B cell (primary cell): ENCODE measurements around the gene DAB1. TPM values are rescaled to one million over a fixed set of nuclear protein-coding genes. Genes with fewer than 3 reads are reported as not detected.

Source experiments
- ATAC-seq: fragments of 200-7000 bp; cut with Tn5 transposase; one replicate; pipeline ENCODE4 v1.10.0; 2021; ENCODE audit warnings: low read depth, mild to moderate bottlenecking, moderate number of reproducible peaks, moderate library complexity
- CTCF ChIA-PET: fragments of 350-600 bp; sonication (Branson Sonifier 250); formaldehyde crosslinking; loops from one replicate; lab custom pipeline; 2021; ENCODE audit warnings: antibody characterized with exemption, inconsistent platforms; lab: Charles Lee
- POLR2A ChIA-PET: fragments of 350-600 bp; sonication (Branson Sonifier 250); formaldehyde crosslinking; loops from one replicate; lab custom pipeline; 2021; ENCODE audit warnings: antibody characterized with exemption; lab: Charles Lee
- DNase-seq: peaks from one replicate; pipeline ENCODE4 v3.0.0; 2013
- H2AFZ ChIP-seq: 2 replicates; pipeline ENCODE4 v1.6.1; 2012; ENCODE audit warnings: mild to moderate bottlenecking, low read depth, low read length; ENCODE audit not compliant: insufficient read depth, poor library complexity, severe bottlenecking
- H3K27ac ChIP-seq, 2 donors: 1 replicate in 1 of 2; 2 replicates in 1 of 2; pipeline ENCODE4 v1.5.1; 2012 to 2013; ENCODE audit warnings: low read length in 2 of 2, mild to moderate bottlenecking in 2 of 2, moderate library complexity in 1 of 2
- H3K27me3 ChIP-seq, 4 experiments: fragments of 200-600 bp in 1 of 4; sonication (generic) in 1 of 4; replicated peaks in 1 of 4; 1 replicate in 2 of 4; 2 replicates in 2 of 4; pipeline versions ENCODE4 v1.6.1 to v1.7.0; 2013 to 2016; ENCODE audit warnings: low read length in 3 of 4, mild to moderate bottlenecking in 2 of 4, mixed read lengths in 1 of 4, moderate library complexity in 1 of 4; ENCODE audit not compliant: insufficient read depth in 4 of 4, control insufficient read depth in 3 of 4; ENCODE audit errors: control extremely low read depth in 1 of 4
- H3K36me3 ChIP-seq, 2 experiments: replicated peaks in 1 of 2; 1 replicate in 1 of 2; 2 replicates in 1 of 2; pipeline versions ENCODE4 v1.6.1 to v1.7.1; 2013; ENCODE audit warnings: low read length in 1 of 2; ENCODE audit not compliant: insufficient read depth in 2 of 2, control insufficient read depth in 1 of 2; ENCODE audit errors: control extremely low read depth in 1 of 2, extremely low read depth in 1 of 2
- H3K4me1 ChIP-seq, 2 donors: fragments of 200-600 bp in 1 of 2; sonication (generic) in 1 of 2; 1 replicate in 1 of 2; 2 replicates in 1 of 2; pipeline versions ENCODE4 v1.5.1 to v1.6.1; 2013 to 2017; ENCODE audit warnings: low read length in 2 of 2; ENCODE audit not compliant: control insufficient read depth in 2 of 2, insufficient read depth in 2 of 2
- H3K4me2 ChIP-seq: replicated peaks from 2 replicates; pipeline ENCODE3; 2012; ENCODE audit warnings: mild to moderate bottlenecking, low read depth, low read length; ENCODE audit not compliant: poor library complexity, severe bottlenecking
- H3K4me3 ChIP-seq, 5 experiments: fragments of 200-600 bp in 1 of 5; sonication (generic) in 1 of 5; 1 replicate in 3 of 5; 2 replicates in 2 of 5; pipeline versions ENCODE4 v1.5.1 to v1.7.0; 2011 to 2016; ENCODE audit warnings: low read length in 4 of 5, mild to moderate bottlenecking in 4 of 5, low read depth in 2 of 5, control low read depth in 1 of 5, moderate library complexity in 1 of 5; ENCODE audit not compliant: insufficient read depth in 1 of 5; ENCODE audit errors: control extremely low read depth in 1 of 5, extremely low read depth in 1 of 5
- H3K79me2 ChIP-seq: fragments of 200-600 bp; sonication (generic); one replicate; pipeline ENCODE4 v1.6.0; 2016; ENCODE audit warnings: low read length; ENCODE audit not compliant: control insufficient read depth, insufficient read depth
- H3K9ac ChIP-seq: fragments of 200-600 bp; sonication (generic); 2 replicates; pipeline ENCODE4 v1.6.1; 2017; ENCODE audit warnings: mild to moderate bottlenecking, low read length, moderate library complexity
- H3K9me3 ChIP-seq, 3 donors: one replicate each; pipeline versions ENCODE4 v1.6.1 to v1.7.1; 2013; ENCODE audit warnings: low read length in 2 of 3; ENCODE audit not compliant: control insufficient read depth in 2 of 3, insufficient read depth in 1 of 3; ENCODE audit errors: control extremely low read depth in 1 of 3
- H4K20me1 ChIP-seq: 2 replicates; pipeline ENCODE4 v1.6.0; 2012; ENCODE audit warnings: mild to moderate bottlenecking, low read length; ENCODE audit not compliant: insufficient read depth, control insufficient read depth, poor library complexity, severe bottlenecking
- H3K27ac Mint-ChIP-seq: one replicate; pipeline ENCODE4 v1.8.0; 2021; ENCODE audit warnings: mixed read lengths
- H3K27me3 Mint-ChIP-seq: one replicate; pipeline ENCODE4 v1.8.0; 2021; ENCODE audit warnings: mixed read lengths
- H3K4me1 Mint-ChIP-seq: one replicate; pipeline ENCODE4 v1.8.0; 2021; ENCODE audit warnings: mixed read lengths
- H3K4me3 Mint-ChIP-seq: one replicate; pipeline ENCODE4 v1.8.0; 2021; ENCODE audit warnings: mixed read lengths
- H3K9me3 Mint-ChIP-seq: one replicate; pipeline ENCODE4 v1.8.0; 2022; ENCODE audit warnings: mixed read lengths; ENCODE audit not compliant: insufficient read depth
- EZH2 ChIP-seq: IDR thresholded peaks from 2 replicates; pipeline ENCODE4 v1.6.1; 2012; ENCODE audit warnings: borderline replicate concordance, low read depth, mild to moderate bottlenecking, moderate library complexity, low read length; ENCODE audit not compliant: insufficient read depth, poor library complexity, severe bottlenecking
- WGBS: methylation state at CpG from one replicate; pipeline ENCODE4 v1.1.5; 2013; ENCODE audit warnings: missing lambda C conversion rate; ENCODE audit not compliant: insufficient coverage; 5-methylcytosine and 5-hydroxymethylcytosine counted together
- intact Hi-C: fragments of 100-400 bp; cut with micrococcal nuclease; formaldehyde crosslinking; loops from one replicate; pipeline ENCODE4 v1.10.0; 2022
- polyA plus RNA-seq: library from polyadenylated mRNA; depleted of rRNA; stranded (reverse); fragments of >200 nt; gene quantifications from 2 replicates; pipeline ENCODE4 v1.2.3, GENCODE V29; 2012
- total RNA-seq, 2 donors: library from RNA; stranded (reverse); fragments of 120-200 nt in 1 of 2; gene quantifications; 1 replicate in 1 of 2; 2 replicates in 1 of 2; pipeline versions ENCODE4 v1.2.3 to v1.2.4, GENCODE V29; 2013 to 2022
- TF ChIP-seq, protein P1 (sequence below): fragments of 200-600 bp; IDR thresholded peaks from one replicate; pipeline ENCODE4 v1.8.0; 2022; ENCODE audit warnings: antibody characterized with exemption, mild to moderate bottlenecking

Gene DAB1
- total and polyA plus RNA-seq, 2 donors (not counting 1 experiment from before 2014, with no cell fraction given) = not detected

- Histone ChIP-seq H3K9me3 (no peaks in the 10 kb centered on the region), H3K79me2 (no peaks in the 10 kb centered on the region), H3K4me2 (no peak overlapping the region), H3K27me3 (no peaks in the 10 kb centered on the region), H2AFZ (no peak overlapping the region), H3K4me1 (no peaks in the 10 kb centered on the region), H3K36me3 (no peaks in the 10 kb centered on the region), H3K4me3 (no peak overlapping the region), H3K9ac (no peak overlapping the region), H4K20me1 (no peaks in the 10 kb centered on the region), H3K27ac (no peak overlapping the region)
- H3K9me3 Mint-ChIP-seq = no peaks in the 10 kb centered on the region
- no peak overlapping the region for H3K4me3 Mint-ChIP-seq
- no peak for TF ChIP-seq EZH2
- TF ChIP-seq, protein P1, sequence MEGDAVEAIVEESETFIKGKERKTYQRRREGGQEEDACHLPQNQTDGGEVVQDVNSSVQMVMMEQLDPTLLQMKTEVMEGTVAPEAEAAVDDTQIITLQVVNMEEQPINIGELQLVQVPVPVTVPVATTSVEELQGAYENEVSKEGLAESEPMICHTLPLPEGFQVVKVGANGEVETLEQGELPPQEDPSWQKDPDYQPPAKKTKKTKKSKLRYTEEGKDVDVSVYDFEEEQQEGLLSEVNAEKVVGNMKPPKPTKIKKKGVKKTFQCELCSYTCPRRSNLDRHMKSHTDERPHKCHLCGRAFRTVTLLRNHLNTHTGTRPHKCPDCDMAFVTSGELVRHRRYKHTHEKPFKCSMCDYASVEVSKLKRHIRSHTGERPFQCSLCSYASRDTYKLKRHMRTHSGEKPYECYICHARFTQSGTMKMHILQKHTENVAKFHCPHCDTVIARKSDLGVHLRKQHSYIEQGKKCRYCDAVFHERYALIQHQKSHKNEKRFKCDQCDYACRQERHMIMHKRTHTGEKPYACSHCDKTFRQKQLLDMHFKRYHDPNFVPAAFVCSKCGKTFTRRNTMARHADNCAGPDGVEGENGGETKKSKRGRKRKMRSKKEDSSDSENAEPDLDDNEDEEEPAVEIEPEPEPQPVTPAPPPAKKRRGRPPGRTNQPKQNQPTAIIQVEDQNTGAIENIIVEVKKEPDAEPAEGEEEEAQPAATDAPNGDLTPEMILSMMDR = no peak
- peaks cover 8% of the 10 kb centered on the region for H3K27me3 Mint-ChIP-seq
- 79% methylated on average over 2 of the region's 2 CpGs for WGBS
- H3K27ac Mint-ChIP-seq = no peak overlapping the region
- POLR2A ChIA-PET = no interaction called here
- CTCF ChIA-PET = interaction anchor here (1.5 kb wide), 1 partner anchor 24 kb away, joined by 3 read pairs; no protein-coding TSS in a partner anchor
- DNase-seq (no peak), ATAC-seq (no peak)
- peaks cover 3% of the 10 kb centered on the region for H3K4me1 Mint-ChIP-seq
- intact Hi-C loops = no loop called here
Measured at GRCh38 chr1:57142999-57143398, 280.9 kb downstream of the DAB1 start.

DNA sequence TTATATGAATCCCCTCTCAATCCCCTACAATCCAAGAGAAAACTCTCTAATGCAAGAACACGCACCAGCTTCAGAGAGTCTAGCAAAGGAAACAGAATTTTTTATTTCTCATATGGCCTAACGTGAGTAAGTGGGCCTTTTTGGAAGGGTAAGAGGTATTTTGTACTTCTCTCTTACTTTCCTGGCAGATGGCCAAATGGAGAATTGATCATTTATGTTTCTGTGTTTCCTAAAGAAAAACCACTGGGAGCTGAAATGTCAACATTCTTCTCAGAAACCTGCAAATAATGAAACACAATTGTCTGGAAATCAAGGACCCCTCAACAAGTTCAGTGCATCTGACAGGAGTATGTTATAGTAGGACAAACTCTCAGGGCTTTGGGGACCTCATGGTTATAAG lies 281.7 kb downstream of the DAB1 start:
- no peak overlapping the region for H3K4me3 Mint-ChIP-seq
- H3K9me3 ChIP-seq = no peaks in the 10 kb centered on the region
- intact Hi-C loops = no loop called here
- H3K36me3 ChIP-seq = no peaks in the 10 kb centered on the region
- H3K79me2 ChIP-seq = no peaks in the 10 kb centered on the region
- H3K4me2 ChIP-seq = no peak overlapping the region
- H3K4me1 ChIP-seq = no peaks in the 10 kb centered on the region
- H3K27ac Mint-ChIP-seq = no peak overlapping the region
- H3K9ac ChIP-seq = no peak overlapping the region
- no CpG with 5 or more reads among the region's 2 CpGs for WGBS
- H3K27ac ChIP-seq = no peak overlapping the region
- H3K27me3 ChIP-seq = no peaks in the 10 kb centered on the region
- ChIA-PET CTCF (interaction anchor here (1.5 kb wide), 1 partner anchor 23 kb away, joined by 3 read pairs; no protein-coding TSS in a partner anchor), POLR2A (no interaction called here)
- no peak overlapping the region for H3K4me3 ChIP-seq
- H4K20me1 ChIP-seq = no peaks in the 10 kb centered on the region
- H3K4me1 Mint-ChIP-seq = peaks cover 4% of the 10 kb centered on the region
- ATAC-seq = no peak
- DNase-seq = no peak
- H3K27me3 Mint-ChIP-seq = peaks cover 8% of the 10 kb centered on the region
- H3K9me3 Mint-ChIP-seq = no peaks in the 10 kb centered on the region
- H2AFZ ChIP-seq = no peak overlapping the region
- no peak for TF ChIP-seq EZH2
- TF ChIP-seq, protein P1 = no peak
